Gastrocnemius medialis (tissue), 4 donors: ENCODE results near the gene WRAP73.

Experiments
- CTCF ChIP-seq, 5 experiments: fragments of 450-650 bp in 3 of 5; fragments of 200-600 bp in 2 of 5; sonication (generic) in 2 of 5; IDR thresholded peaks in 4 of 5; conservative IDR thresholded peaks in 1 of 5; 1 replicate in 4 of 5; 2 replicates in 1 of 5; pipeline ENCODE4 v1.5.1; 2016 to 2019; ENCODE audit warnings: antibody characterized with exemption in 5 of 5, mild to moderate bottlenecking in 3 of 5, moderate library complexity in 3 of 5
- POLR2A ChIP-seq, 2 donors: fragments of 450-650 bp; IDR thresholded peaks; one replicate each; pipeline ENCODE4 v1.6.1; 2017; ENCODE audit warnings: antibody characterized with exemption in 2 of 2, mild to moderate bottlenecking in 2 of 2, moderate library complexity in 2 of 2

GRCh38 chr1:3627515-3628253 is 22.2 kb downstream of the WRAP73 start:
- TF ChIP-seq POLR2A (IDR thresholded peaks at IDR 0.05) = no peak
- TF ChIP-seq CTCF (IDR thresholded peaks at IDR 0.05 in 4 of 5, conservative IDR thresholded peaks at IDR 0.05 in 1 of 5) = no peak
